Neural progenitor cell (in vitro differentiated cells): ENCODE results near the gene PAQR6. TPM values are rescaled to one million over a fixed set of nuclear protein-coding genes. Genes with fewer than 3 reads are reported as not detected.

Experiments
- DNase-seq: peaks from one replicate; pipeline ENCODE4 v3.0.0-alpha.2; 2016; ENCODE audit warnings: low spot score
- H2AFZ ChIP-seq: fragments of 200-600 bp; sonication (generic); replicated peaks from 2 replicates; pipeline ENCODE4 v1.6.1; 2016; ENCODE audit warnings: antibody characterized with exemption
- H3F3A ChIP-seq: fragments of 200-600 bp; sonication (generic); 2 replicates; pipeline ENCODE4 v1.6.1; 2016; ENCODE audit warnings: antibody characterized with exemption, low read depth
- H3K27ac ChIP-seq: fragments of 200-600 bp; sonication (generic); 2 replicates; pipeline ENCODE4 v1.5.1; 2016; ENCODE audit warnings: mild to moderate bottlenecking
- H3K27me3 ChIP-seq: fragments of 200-600 bp; sonication (generic); 2 replicates; pipeline ENCODE4 v1.6.1; 2016; ENCODE audit warnings: mild to moderate bottlenecking, moderate library complexity
- H3K36me3 ChIP-seq: fragments of 200-600 bp; sonication (generic); 2 replicates; pipeline ENCODE4 v1.5.1; 2016
- H3K4me1 ChIP-seq: fragments of 200-600 bp; sonication (generic); 2 replicates; pipeline ENCODE4 v1.6.1; 2016; ENCODE audit warnings: mixed run types
- H3K4me2 ChIP-seq: fragments of 200-600 bp; sonication (generic); 2 replicates; pipeline ENCODE4 v1.6.1; 2016
- H3K4me3 ChIP-seq: fragments of 200-600 bp; sonication (generic); 2 replicates; pipeline ENCODE4 v1.5.1; 2016
- H3K79me2 ChIP-seq: fragments of 200-600 bp; sonication (generic); 2 replicates; pipeline ENCODE4 v1.6.1; 2016; ENCODE audit warnings: low read depth
- H3K9ac ChIP-seq: fragments of 200-600 bp; sonication (generic); 2 replicates; pipeline ENCODE4 v1.6.1; 2016
- H3K9me3 ChIP-seq: fragments of 200-600 bp; sonication (generic); 2 replicates; pipeline ENCODE4 v1.5.1; 2016; ENCODE audit warnings: low read depth
- H4K20me1 ChIP-seq: fragments of 200-600 bp; sonication (generic); 2 replicates; pipeline ENCODE4 v1.6.1; 2016; ENCODE audit warnings: low read depth
- H3K27ac Mint-ChIP-seq: 3 replicates; pipeline ENCODE4 v1.8.0; 2021; ENCODE audit warnings: mixed read lengths
- H3K27me3 Mint-ChIP-seq: 2 replicates; pipeline ENCODE4 v1.8.0; 2022; ENCODE audit warnings: low read depth, mild to moderate bottlenecking, inconsistent platforms, moderate library complexity, mixed read lengths; ENCODE audit not compliant: insufficient read depth
- H3K36me3 Mint-ChIP-seq: 3 replicates; pipeline ENCODE4 v1.8.0; 2021; ENCODE audit warnings: mixed read lengths
- H3K4me1 Mint-ChIP-seq: 3 replicates; pipeline ENCODE4 v1.8.0; 2021; ENCODE audit warnings: mixed read lengths
- H3K4me3 Mint-ChIP-seq: 3 replicates; pipeline ENCODE4 v1.8.0; 2021; ENCODE audit warnings: mild to moderate bottlenecking, moderate library complexity, mixed read lengths
- H3K9me3 Mint-ChIP-seq: 3 replicates; pipeline ENCODE4 v1.8.0; 2020; ENCODE audit warnings: mixed read lengths
- EZH2 ChIP-seq: fragments of 200-600 bp; sonication (generic); IDR thresholded peaks from 2 replicates; pipeline ENCODE4 v1.6.1; 2017; ENCODE audit warnings: antibody characterized with exemption, mild to moderate bottlenecking, moderate library complexity
- EZH2phosphoT487 ChIP-seq: fragments of 200-600 bp; sonication (generic); IDR thresholded peaks from 2 replicates; pipeline ENCODE4 v1.6.1; 2017; ENCODE audit warnings: antibody characterized with exemption
- total RNA-seq: library from RNA; depleted of rRNA; stranded (reverse); fragments of >200 nt; gene quantifications from 2 replicates; pipeline ENCODE4 v1.2.3, GENCODE V29; 2015; ENCODE audit warnings: low replicate concordance
- TF ChIP-seq, protein P1 (sequence below): fragments of 200-600 bp; sonication (generic); IDR thresholded peaks from 2 replicates; pipeline ENCODE4 v1.5.1; 2017; ENCODE audit warnings: antibody characterized with exemption, mild to moderate bottlenecking

Gene PAQR6
- total RNA-seq, 1 donor from 2014 or later, result 5.0 TPM

GRCh38 chr1:156226782-156227181, 21.1 kb downstream of the PAQR6 start:
- Mint-ChIP-seq H3K27ac (no peak overlapping the region), H3K4me3 (no peak overlapping the region), H3K36me3 (peaks cover 22% of the 10 kb centered on the region), H3K4me1 (peaks cover 4% of the 10 kb centered on the region), H3K9me3 (no peaks in the 10 kb centered on the region), H3K27me3 (peaks cover 2% of the 10 kb centered on the region)
- Histone ChIP-seq H2AFZ (no peak overlapping the region), H3K27ac (no peak overlapping the region), H3K9ac (no peak overlapping the region), H3K9me3 (no peaks in the 10 kb centered on the region), H3K79me2 (no peaks in the 10 kb centered on the region), H3K4me2 (no peak overlapping the region), H3K36me3 (peaks cover 5% of the 10 kb centered on the region), H4K20me1 (peaks cover 11% of the 10 kb centered on the region), H3F3A (peaks cover 10% of the 10 kb centered on the region), H3K27me3 (no peaks in the 10 kb centered on the region), H3K4me1 (no peaks in the 10 kb centered on the region), H3K4me3 (no peak overlapping the region)
- TF ChIP-seq EZH2, result no peak
- no peak for TF ChIP-seq EZH2phosphoT487
- TF ChIP-seq, protein P1, sequence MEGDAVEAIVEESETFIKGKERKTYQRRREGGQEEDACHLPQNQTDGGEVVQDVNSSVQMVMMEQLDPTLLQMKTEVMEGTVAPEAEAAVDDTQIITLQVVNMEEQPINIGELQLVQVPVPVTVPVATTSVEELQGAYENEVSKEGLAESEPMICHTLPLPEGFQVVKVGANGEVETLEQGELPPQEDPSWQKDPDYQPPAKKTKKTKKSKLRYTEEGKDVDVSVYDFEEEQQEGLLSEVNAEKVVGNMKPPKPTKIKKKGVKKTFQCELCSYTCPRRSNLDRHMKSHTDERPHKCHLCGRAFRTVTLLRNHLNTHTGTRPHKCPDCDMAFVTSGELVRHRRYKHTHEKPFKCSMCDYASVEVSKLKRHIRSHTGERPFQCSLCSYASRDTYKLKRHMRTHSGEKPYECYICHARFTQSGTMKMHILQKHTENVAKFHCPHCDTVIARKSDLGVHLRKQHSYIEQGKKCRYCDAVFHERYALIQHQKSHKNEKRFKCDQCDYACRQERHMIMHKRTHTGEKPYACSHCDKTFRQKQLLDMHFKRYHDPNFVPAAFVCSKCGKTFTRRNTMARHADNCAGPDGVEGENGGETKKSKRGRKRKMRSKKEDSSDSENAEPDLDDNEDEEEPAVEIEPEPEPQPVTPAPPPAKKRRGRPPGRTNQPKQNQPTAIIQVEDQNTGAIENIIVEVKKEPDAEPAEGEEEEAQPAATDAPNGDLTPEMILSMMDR, result no peak
- no peak for DNase-seq

- TF ChIP-seq, protein P1, result no peak
- TF ChIP-seq EZH2, result no peak
- TF ChIP-seq EZH2phosphoT487, result no peak
- Histone ChIP-seq H3K27me3 (no peaks in the 10 kb centered on the region), H3K4me1 (no peaks in the 10 kb centered on the region), H3K9me3 (no peaks in the 10 kb centered on the region), H2AFZ (no peak overlapping the region), H4K20me1 (peaks cover 11% of the 10 kb centered on the region), H3K27ac (no peak overlapping the region), H3K36me3 (peaks cover 5% of the 10 kb centered on the region), H3K79me2 (no peaks in the 10 kb centered on the region), H3K4me3 (no peak overlapping the region), H3F3A (peaks cover 10% of the 10 kb centered on the region), H3K9ac (no peak overlapping the region), H3K4me2 (no peak overlapping the region)
- Mint-ChIP-seq H3K4me3 (no peak overlapping the region), H3K27ac (no peak overlapping the region), H3K4me1 (peaks cover 4% of the 10 kb centered on the region), H3K27me3 (peaks cover 2% of the 10 kb centered on the region), H3K36me3 (peaks cover 27% of the 10 kb centered on the region), H3K9me3 (no peaks in the 10 kb centered on the region)
- no peak for DNase-seq
Observed at GRCh38 chr1:156226116-156226538, 21.7 kb downstream of the PAQR6 start.

DNA sequence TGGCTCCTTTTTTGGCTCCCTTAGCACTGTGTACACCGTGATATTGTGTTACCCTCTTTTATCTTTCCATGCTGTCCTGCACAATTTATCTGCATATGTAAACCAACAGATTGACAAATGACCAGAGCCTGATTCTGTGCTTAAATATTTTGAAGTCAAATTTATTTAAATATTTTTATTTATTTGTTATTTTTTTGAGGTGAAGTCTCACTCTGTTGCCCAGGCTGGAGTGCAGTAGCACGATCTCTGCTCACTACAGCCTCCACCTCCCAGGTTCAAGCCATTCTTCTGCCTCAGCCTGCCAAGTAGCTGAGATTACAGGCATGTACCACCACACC, 22.2 kb downstream of the PAQR6 start:
- Histone ChIP-seq H3F3A (peaks cover 10% of the 10 kb centered on the region), H3K79me2 (no peaks in the 10 kb centered on the region), H2AFZ (no peak overlapping the region), H4K20me1 (peaks cover 11% of the 10 kb centered on the region), H3K9me3 (no peaks in the 10 kb centered on the region), H3K27ac (no peak overlapping the region), H3K36me3 (peaks cover 5% of the 10 kb centered on the region), H3K4me2 (no peak overlapping the region), H3K27me3 (no peaks in the 10 kb centered on the region), H3K4me1 (no peaks in the 10 kb centered on the region), H3K9ac (no peak overlapping the region), H3K4me3 (no peak overlapping the region)
- DNase-seq, result no peak
- H3K9me3 Mint-ChIP-seq, result no peaks in the 10 kb centered on the region
- peaks cover 4% of the 10 kb centered on the region for H3K4me1 Mint-ChIP-seq
- peaks cover 30% of the 10 kb centered on the region for H3K36me3 Mint-ChIP-seq
- H3K27ac Mint-ChIP-seq, result no peak overlapping the region
- TF ChIP-seq, protein P1, result no peak
- TF ChIP-seq EZH2phosphoT487 (no peak), EZH2 (no peak)
- peaks cover 2% of the 10 kb centered on the region for H3K27me3 Mint-ChIP-seq
- H3K4me3 Mint-ChIP-seq, result no peak overlapping the region
